Lower lobe of right lung (tissue), 2 donors: Measurements from ENCODE around the gene ATP13A4. TPM values are rescaled to one million over a fixed set of nuclear protein-coding genes. Genes with fewer than 3 reads are reported as not detected.

Source experiments
- ATAC-seq, 2 donors: fragments of 200-7000 bp; cut with Tn5 transposase; one replicate each; pipeline ENCODE4 v1.9.1; 2020 to 2022; ENCODE audit warnings: mild to moderate bottlenecking in 2 of 2, moderate library complexity in 2 of 2
- DNase-seq: peaks from one replicate; pipeline ENCODE4 v3.0.0-alpha.2; 2020
- H3K27ac ChIP-seq: fragments of 200-600 bp; one replicate; pipeline ENCODE4 v1.8.0; 2022
- H3K27me3 ChIP-seq: fragments of 200-600 bp; one replicate; pipeline ENCODE4 v1.8.0; 2022; ENCODE audit warnings: low read depth
- H3K36me3 ChIP-seq: fragments of 200-600 bp; one replicate; pipeline ENCODE4 v1.8.0; 2022; ENCODE audit warnings: mild to moderate bottlenecking
- H3K4me1 ChIP-seq: fragments of 200-600 bp; one replicate; pipeline ENCODE4 v1.8.0; 2022
- H3K4me3 ChIP-seq: fragments of 200-600 bp; one replicate; pipeline ENCODE4 v1.8.0; 2022; ENCODE audit warnings: mild to moderate bottlenecking
- H3K9me3 ChIP-seq: fragments of 200-600 bp; one replicate; pipeline ENCODE4 v1.8.0; 2022
- CTCF ChIP-seq: fragments of 200-600 bp; IDR thresholded peaks from one replicate; pipeline ENCODE4 v1.8.0; 2022; ENCODE audit warnings: antibody characterized with exemption, mild to moderate bottlenecking
- intact Hi-C: fragments of 100-400 bp; cut with DNase I; formaldehyde crosslinking; loops from one replicate; pipeline ENCODE4 v1.11.0; 2022
- total RNA-seq: library from RNA; stranded (reverse); fragmentation: NEBNext Ultra II Directional; extraction: Animal tissue kit (Norgen Biotek cat#: 25700); gene quantifications from one replicate; pipeline ENCODE4 v1.2.1, GENCODE V29; 2021
- donor health status: DM: no; HTN: yes; CAD: no; lungs with severe emphysema.

The ATP13A4 gene
- total RNA-seq, 1 donor from 2014 or later, result 188 TPM

DNA sequence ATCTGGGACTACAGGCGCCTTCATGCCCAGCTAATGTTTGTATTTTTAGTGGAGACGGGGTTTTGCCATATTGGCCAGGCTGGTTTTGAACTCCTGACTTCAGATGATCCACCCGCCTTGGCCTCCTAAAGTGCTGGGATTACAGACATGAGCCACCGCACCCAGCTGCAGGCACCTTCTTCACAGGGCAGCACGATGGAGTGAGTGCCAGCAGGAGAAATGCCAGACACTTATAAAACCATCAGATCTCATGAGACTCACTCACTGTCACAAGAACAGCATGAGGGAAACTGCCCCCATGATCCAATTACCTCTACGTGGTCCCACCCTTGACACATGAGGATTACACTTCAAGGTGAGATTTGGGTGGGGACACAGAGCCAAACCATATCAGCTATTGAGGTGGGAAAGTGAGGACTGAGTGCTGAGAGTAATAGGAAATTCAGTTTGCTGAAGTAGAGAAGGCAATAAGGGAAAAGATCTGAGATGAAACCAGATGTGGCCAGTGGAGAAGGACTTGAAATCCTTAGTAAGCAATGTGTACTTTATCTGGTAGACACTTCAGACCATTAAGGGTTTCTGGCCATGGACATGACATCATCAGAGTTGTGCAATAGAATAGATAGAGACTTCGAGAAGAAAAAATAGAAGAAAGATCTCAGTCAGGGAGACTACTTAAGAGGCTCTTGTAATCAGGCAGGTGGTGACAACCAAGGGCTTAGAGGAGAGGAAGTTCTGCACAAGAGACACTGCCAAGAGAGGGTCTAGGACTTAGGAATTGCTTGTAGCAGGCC lies 158.0 kb downstream of the ATP13A4 start:
- no peaks in the 10 kb centered on the region for H3K9me3 ChIP-seq
- intact Hi-C loops, result no loop called here
- no peaks in the 10 kb centered on the region for H3K36me3 ChIP-seq
- DNase-seq (no peak), ATAC-seq (peak; percentile 6 to 45)
- no peak overlapping the region for H3K4me3 ChIP-seq
- no peak overlapping the region for H3K27ac ChIP-seq
- TF ChIP-seq CTCF, result no peak
- H3K27me3 ChIP-seq, result no peaks in the 10 kb centered on the region
- no peaks in the 10 kb centered on the region for H3K4me1 ChIP-seq

DNA sequence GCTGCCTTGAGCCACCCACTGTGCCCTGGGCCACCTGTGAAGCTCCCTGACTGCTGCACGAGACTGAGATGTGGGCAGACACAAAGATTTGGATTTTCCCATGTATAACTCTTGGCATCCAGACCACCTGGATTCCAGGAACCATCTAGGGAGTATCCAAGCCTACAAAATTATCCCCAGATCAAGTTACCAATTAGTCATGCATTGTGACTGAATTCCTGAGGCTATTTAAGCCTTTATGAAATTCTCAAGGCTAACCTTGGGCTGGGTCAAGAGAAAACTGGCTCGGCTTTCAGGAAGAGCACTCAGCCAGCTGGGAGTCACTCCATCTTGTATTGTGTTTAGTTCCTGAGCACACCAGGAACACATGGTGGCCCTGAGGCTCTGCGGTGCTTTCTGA lies 162.8 kb downstream of the ATP13A4 start:
- H3K27me3 ChIP-seq, result no peaks in the 10 kb centered on the region
- intact Hi-C loops, result no loop called here
- H3K36me3 ChIP-seq, result no peaks in the 10 kb centered on the region
- ATAC-seq, result peak in 1 of 2 donors; percentile 5
- TF ChIP-seq CTCF, result no peak
- no peaks in the 10 kb centered on the region for H3K9me3 ChIP-seq
- DNase-seq, result no peak
- no peak overlapping the region for H3K27ac ChIP-seq
- H3K4me1 ChIP-seq, result no peaks in the 10 kb centered on the region
- no peak overlapping the region for H3K4me3 ChIP-seq

DNA sequence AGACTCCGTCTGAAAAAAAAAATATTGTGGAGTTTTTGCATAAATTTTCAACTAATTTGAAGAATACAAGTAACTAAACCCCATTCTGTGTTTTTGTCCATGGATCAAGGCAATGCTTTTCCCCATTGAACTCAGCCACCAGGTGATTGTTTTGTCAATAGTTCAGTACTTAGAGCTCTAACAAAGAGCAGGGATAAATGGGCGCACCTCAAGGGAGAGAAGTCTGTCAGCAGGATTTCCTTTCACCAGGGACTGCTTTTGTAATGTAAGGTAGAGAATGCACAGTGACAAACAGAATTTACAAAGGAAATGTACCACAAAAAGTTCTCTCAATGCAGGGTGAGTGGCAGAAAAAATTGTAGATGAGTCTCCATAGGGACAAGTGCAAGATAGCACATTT lies 165.4 kb downstream of the ATP13A4 start:
- Histone ChIP-seq H3K9me3 (no peaks in the 10 kb centered on the region), H3K27ac (no peak overlapping the region), H3K4me3 (no peak overlapping the region), H3K27me3 (no peaks in the 10 kb centered on the region), H3K4me1 (no peaks in the 10 kb centered on the region), H3K36me3 (no peaks in the 10 kb centered on the region)
- no peak for DNase-seq
- TF ChIP-seq CTCF, result no peak
- intact Hi-C loops, result no loop called here
- no peak for ATAC-seq

- no peak for ATAC-seq
- intact Hi-C loops, result no loop called here
- H3K4me1 ChIP-seq, result no peaks in the 10 kb centered on the region
- H3K9me3 ChIP-seq, result no peaks in the 10 kb centered on the region
- no peak overlapping the region for H3K27ac ChIP-seq
- no peak overlapping the region for H3K4me3 ChIP-seq
- no peak for DNase-seq
- no peaks in the 10 kb centered on the region for H3K36me3 ChIP-seq
- no peak for TF ChIP-seq CTCF
- H3K27me3 ChIP-seq, result no peaks in the 10 kb centered on the region
Measured at GRCh38 chr3:193388361-193388760, 166.3 kb downstream of the ATP13A4 start.

- Histone ChIP-seq H3K4me3 (no peak overlapping the region), H3K36me3 (no peaks in the 10 kb centered on the region), H3K27me3 (no peaks in the 10 kb centered on the region), H3K27ac (no peak overlapping the region), H3K4me1 (no peaks in the 10 kb centered on the region), H3K9me3 (no peaks in the 10 kb centered on the region)
- TF ChIP-seq CTCF, result no peak
- DNase-seq (no peak), ATAC-seq (no peak)
- intact Hi-C loops, result no loop called here
Measured at GRCh38 chr3:193387596-193387995, 167.1 kb downstream of the ATP13A4 start.
